Cardiac muscle cell (in vitro differentiated cells and primary cell): ENCODE measurements around the gene PPARA. TPM values are rescaled to one million over a fixed set of nuclear protein-coding genes. Genes with fewer than 3 reads are reported as not detected.

Experiments used
- DNase-seq, 2 donors: peaks; one replicate each; pipeline versions ENCODE4 v3.0.0 to v3.0.0-alpha.2; 2010 to 2017; ENCODE audit warnings: low read depth in 1 of 2, low spot score in 1 of 2
- H3K27ac ChIP-seq: fragments of 200-600 bp; sonication (generic); 2 replicates; pipeline ENCODE4 v1.5.1; 2016
- H3K27me3 ChIP-seq: fragments of 200-600 bp; sonication (generic); 2 replicates; pipeline ENCODE4 v1.6.0; 2016; ENCODE audit warnings: control low read depth
- H3K36me3 ChIP-seq: fragments of 200-600 bp; sonication (generic); 2 replicates; pipeline ENCODE4 v1.5.1; 2016; ENCODE audit warnings: control low read depth
- H3K4me1 ChIP-seq: fragments of 200-600 bp; sonication (generic); 2 replicates; pipeline ENCODE4 v1.8.1; 2017; ENCODE audit warnings: low read depth, mild to moderate bottlenecking, mixed run types
- H3K4me3 ChIP-seq: fragments of 200-600 bp; sonication (generic); 2 replicates; pipeline ENCODE4 v1.5.1; 2016; ENCODE audit warnings: mild to moderate bottlenecking
- H3K9me3 ChIP-seq: fragments of 200-600 bp; sonication (generic); 2 replicates; pipeline ENCODE4 v1.5.1; 2017; ENCODE audit warnings: low read depth, mild to moderate bottlenecking, control low read depth
- polyA plus RNA-seq: library from polyadenylated mRNA; unstranded; fragments of >200 nt; fragmentation: Nextera tagmentation; extraction: Ambion mirVana; gene quantifications from 2 replicates; pipeline ENCODE4 v1.2.1, GENCODE V29; 2016
- total RNA-seq: library from RNA; depleted of rRNA; stranded (reverse); fragments of >200 nt; gene quantifications from 2 replicates; pipeline ENCODE4 v1.2.3, GENCODE V29; 2016
- TF ChIP-seq, protein P1 (sequence below): IDR thresholded peaks from 2 replicates; pipeline ENCODE4 v1.5.1; 2012; ENCODE audit warnings: low read depth, mild to moderate bottlenecking, low read length

The PPARA gene
- total and polyA plus RNA-seq, 2 experiments from 2014 or later = 11.8 to 25.1 TPM

DNA sequence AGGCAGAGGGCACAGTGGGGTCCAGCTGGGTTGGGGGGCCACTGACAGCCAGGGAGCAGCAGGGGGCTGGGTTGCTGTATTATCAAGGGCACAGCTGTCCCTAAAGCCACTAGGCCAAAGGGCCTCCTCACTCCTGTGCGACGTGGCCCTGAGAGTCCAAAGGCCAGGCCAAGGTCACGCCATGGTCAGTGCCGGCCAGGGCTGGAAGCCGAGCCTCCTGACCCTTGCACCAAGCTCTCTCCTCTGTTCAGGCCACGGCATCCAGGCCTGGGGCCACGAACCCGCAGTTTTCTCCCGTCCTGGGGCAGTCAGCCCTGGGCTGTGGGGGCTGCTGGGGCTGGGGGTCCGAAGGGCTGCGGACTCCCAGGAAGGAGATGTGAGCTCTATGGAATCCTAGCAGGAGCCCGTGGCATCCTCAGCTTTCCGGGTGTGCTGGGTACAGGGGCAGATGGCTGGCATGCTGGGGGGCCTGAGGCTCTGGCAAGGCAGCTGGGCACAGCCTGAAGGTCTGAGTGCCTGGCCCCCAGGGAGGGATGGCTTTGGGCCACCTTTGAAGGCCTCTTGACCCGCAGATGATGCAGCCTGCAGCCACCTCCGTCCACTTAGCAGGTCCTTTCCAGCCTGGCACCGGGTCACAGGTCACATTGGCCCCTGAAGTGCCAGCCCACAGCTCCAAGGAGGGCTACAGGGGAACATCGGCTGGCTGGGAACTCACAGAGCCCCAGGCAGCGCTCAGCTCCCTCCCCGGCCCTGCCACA lies 17.3 kb upstream of the PPARA start:
- H3K36me3 ChIP-seq = no peaks in the 10 kb centered on the region
- DNase-seq = no peak
- no peak overlapping the region for H3K27ac ChIP-seq
- H3K27me3 ChIP-seq = no peaks in the 10 kb centered on the region
- no peak overlapping the region for H3K4me3 ChIP-seq
- H3K4me1 ChIP-seq = no peaks in the 10 kb centered on the region
- H3K9me3 ChIP-seq = no peaks in the 10 kb centered on the region
- TF ChIP-seq, protein P1, sequence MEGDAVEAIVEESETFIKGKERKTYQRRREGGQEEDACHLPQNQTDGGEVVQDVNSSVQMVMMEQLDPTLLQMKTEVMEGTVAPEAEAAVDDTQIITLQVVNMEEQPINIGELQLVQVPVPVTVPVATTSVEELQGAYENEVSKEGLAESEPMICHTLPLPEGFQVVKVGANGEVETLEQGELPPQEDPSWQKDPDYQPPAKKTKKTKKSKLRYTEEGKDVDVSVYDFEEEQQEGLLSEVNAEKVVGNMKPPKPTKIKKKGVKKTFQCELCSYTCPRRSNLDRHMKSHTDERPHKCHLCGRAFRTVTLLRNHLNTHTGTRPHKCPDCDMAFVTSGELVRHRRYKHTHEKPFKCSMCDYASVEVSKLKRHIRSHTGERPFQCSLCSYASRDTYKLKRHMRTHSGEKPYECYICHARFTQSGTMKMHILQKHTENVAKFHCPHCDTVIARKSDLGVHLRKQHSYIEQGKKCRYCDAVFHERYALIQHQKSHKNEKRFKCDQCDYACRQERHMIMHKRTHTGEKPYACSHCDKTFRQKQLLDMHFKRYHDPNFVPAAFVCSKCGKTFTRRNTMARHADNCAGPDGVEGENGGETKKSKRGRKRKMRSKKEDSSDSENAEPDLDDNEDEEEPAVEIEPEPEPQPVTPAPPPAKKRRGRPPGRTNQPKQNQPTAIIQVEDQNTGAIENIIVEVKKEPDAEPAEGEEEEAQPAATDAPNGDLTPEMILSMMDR = no peak

DNA sequence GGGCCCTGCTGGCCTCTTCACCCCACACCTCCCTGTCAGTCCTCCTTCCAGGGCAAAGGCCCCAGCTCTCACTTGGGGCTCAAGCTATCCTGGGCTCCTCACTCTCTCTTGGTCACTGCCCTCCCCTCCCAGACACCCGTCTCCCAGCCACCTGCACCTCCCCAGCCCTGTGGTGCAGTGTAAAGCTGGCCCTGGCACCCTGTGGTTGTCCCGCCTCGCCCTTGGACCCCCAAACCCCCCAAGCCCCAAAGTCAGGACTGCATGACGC lies 16.8 kb upstream of the PPARA start:
- no peak overlapping the region for H3K4me3 ChIP-seq
- H3K27me3 ChIP-seq = no peaks in the 10 kb centered on the region
- DNase-seq = no peak
- no peaks in the 10 kb centered on the region for H3K4me1 ChIP-seq
- H3K36me3 ChIP-seq = no peaks in the 10 kb centered on the region
- no peaks in the 10 kb centered on the region for H3K9me3 ChIP-seq
- H3K27ac ChIP-seq = no peak overlapping the region
- TF ChIP-seq, protein P1 = no peak

DNA sequence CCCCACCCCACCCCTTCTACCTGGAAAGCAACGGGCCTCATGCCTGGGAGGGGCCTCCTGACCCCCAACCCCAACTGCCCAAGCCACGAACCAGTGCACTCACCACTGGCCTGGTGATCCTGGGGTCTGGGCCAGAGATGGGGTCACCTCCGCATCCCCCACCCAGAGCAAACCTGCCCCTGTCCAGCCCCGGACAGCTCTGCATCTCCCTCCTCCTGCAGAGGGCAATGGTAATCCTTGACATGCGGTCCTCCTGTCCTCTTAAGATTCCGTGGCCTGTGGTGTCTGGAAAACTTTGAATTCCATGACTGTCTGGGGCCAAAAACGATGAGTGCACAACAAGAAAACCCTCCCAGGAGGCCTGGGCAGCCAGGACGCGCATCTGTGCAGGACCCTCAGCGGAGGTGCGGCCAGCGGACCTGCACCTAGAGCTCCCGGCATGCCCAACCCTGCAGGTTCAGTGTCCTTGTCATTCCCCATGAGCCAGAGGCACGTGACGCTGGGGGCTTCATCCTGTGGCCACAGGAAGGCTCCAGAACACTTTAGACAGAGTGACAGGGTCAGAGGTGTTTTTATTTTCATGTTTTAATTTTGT lies 16.1 kb upstream of the PPARA start:
- Histone ChIP-seq H3K36me3 (no peaks in the 10 kb centered on the region), H3K9me3 (no peaks in the 10 kb centered on the region), H3K27me3 (no peaks in the 10 kb centered on the region), H3K27ac (no peak overlapping the region), H3K4me1 (peaks cover 3% of the 10 kb centered on the region), H3K4me3 (no peak overlapping the region)
- TF ChIP-seq, protein P1 = no peak
- no peak for DNase-seq

DNA sequence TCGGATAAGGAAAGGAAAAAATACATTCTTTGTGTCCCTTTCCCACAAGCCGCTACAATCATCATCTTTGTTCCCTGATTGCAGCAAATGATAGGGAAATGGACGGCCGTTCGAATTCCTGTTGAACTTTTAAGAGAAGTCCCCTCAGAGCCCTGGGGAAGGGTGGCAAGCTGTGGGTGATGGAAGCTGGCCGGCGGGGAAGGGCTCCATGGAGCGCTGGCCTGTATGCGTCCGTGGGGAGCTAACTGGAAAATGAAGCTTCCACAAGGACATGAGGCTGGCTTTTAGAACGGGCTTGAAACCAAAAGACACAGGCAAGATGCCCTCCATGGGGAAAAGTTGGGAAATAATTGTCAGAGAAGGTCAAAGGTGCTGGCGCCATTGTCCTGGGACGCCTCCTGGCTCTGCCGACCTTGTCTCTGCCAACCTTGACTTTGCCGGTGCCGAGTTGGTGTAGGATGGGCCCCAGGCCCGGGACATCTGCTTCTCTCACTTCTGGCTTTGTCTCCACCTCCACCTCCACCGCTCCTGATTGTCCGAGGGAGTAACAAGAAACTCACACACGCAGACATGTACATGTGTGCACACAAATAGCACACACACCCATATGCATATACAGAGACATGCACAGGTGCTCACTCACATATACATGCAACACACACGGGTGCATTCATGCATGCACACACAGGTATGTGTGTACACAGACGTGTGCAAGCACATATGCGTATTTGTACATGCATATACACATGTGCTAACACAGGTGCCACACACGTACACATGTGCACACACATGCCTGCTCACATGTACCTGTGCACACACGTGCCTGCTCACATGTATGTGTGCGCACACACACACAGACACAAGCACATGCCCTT lies 14.5 kb upstream of the PPARA start:
- Histone ChIP-seq H3K36me3 (no peaks in the 10 kb centered on the region), H3K4me1 (peaks cover 15% of the 10 kb centered on the region), H3K4me3 (no peak overlapping the region), H3K9me3 (no peaks in the 10 kb centered on the region), H3K27me3 (no peaks in the 10 kb centered on the region), H3K27ac (peak overlapping the region; percentile 63)
- TF ChIP-seq, protein P1 = no peak
- no peak for DNase-seq

DNA sequence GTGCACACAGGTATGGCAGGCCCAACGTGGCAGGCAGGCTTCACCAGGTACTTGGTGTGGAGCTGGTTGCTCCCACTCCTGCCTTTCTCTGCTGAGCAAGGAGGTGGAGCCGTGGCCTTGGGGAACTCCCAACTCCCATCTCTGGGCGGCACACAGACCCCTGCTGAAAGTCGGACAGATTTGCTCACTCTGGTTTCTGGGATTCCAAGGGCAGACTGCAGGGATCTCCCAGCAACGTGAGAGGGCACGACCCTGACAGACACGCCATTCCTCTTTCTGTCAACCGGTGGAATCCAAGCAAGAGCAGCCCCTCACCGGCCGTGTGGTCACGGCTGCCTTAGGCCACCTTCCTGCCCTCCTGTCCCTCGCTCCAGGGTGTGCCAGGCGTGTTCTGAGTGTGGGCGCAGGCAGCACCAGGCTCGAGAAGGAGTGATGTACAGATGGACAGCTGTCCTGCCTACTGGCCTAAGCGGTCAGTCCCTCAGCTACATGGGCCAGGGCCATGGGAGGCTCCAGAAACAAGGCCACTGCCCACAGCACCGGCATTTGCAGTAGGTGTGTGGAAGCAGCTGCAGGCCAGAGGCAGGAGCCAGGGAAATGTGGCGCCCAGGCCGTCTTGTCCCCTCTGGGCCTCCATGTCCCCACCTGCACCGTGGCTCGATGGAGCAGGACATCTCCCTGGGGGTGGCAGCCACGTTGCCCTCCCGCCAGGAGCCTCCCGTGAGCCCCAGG lies 13.7 kb upstream of the PPARA start:
- H3K4me3 ChIP-seq = no peak overlapping the region
- no peaks in the 10 kb centered on the region for H3K36me3 ChIP-seq
- H3K27me3 ChIP-seq = no peaks in the 10 kb centered on the region
- peak in 1 of 2 donors; percentile 32 for DNase-seq
- H3K27ac ChIP-seq = peak overlapping the region; percentile 63
- H3K9me3 ChIP-seq = no peaks in the 10 kb centered on the region
- peaks cover 15% of the 10 kb centered on the region for H3K4me1 ChIP-seq
- TF ChIP-seq, protein P1 = no peak
